GM12878 (cell line): Measurements from ENCODE around the gene ODC1. TPM values are rescaled to one million over a fixed set of nuclear protein-coding genes. Genes with fewer than 3 reads are reported as not detected.

ENCODE experiments used
- CEBPZ ChIP-seq: fragments of 150-350 bp; IDR thresholded peaks from 2 replicates; pipeline ENCODE4 v1.6.1; 2016; ENCODE audit warnings: low read depth, low read length
- CTCF ChIP-seq, 3 experiments: IDR thresholded peaks in 2 of 3; conservative IDR thresholded peaks in 1 of 3; 2 replicates each; pipeline ENCODE4 v1.5.1; 2011; ENCODE audit warnings: low read depth in 3 of 3, low read length in 3 of 3, mild to moderate bottlenecking in 3 of 3, control low read depth in 2 of 3, moderate library complexity in 2 of 3, inconsistent platforms in 1 of 3, mixed read lengths in 1 of 3; ENCODE audit not compliant: control insufficient read depth in 2 of 3, insufficient read depth in 1 of 3; ENCODE audit errors: extremely low read depth in 1 of 3
- ETV6 ChIP-seq, 2 experiments: fragments of 450-650 bp in 1 of 2; IDR thresholded peaks in 1 of 2; conservative IDR thresholded peaks in 1 of 2; 2 replicates each; pipeline ENCODE4 v1.6.1; 2014; ENCODE audit warnings: antibody characterized with exemption in 1 of 2, borderline replicate concordance in 1 of 2, low read depth in 1 of 2, mild to moderate bottlenecking in 1 of 2, moderate library complexity in 1 of 2
- FOS ChIP-seq: IDR thresholded peaks from 3 replicates; pipeline ENCODE4 v1.6.1; 2011; ENCODE audit warnings: borderline replicate concordance; ENCODE audit not compliant: insufficient read length; ENCODE audit errors: extremely low read depth
- GATAD2B ChIP-seq: fragments of 450-650 bp; conservative IDR thresholded peaks from 2 replicates; pipeline ENCODE4 v1.6.1; 2017; ENCODE audit warnings: low read depth, mild to moderate bottlenecking, moderate library complexity
- HCFC1 ChIP-seq: fragments of 150-350 bp; IDR thresholded peaks from 2 replicates; pipeline ENCODE4 v1.6.1; 2014; ENCODE audit warnings: low read length
- HDAC2 ChIP-seq: fragments of 200-600 bp; sonication (generic); IDR thresholded peaks from 2 replicates; pipeline ENCODE4 v1.6.1; 2017
- HDGF ChIP-seq: fragments of 450-650 bp; IDR thresholded peaks from 2 replicates; pipeline ENCODE4 v1.6.1; 2016; ENCODE audit warnings: antibody characterized with exemption
- HSF1 ChIP-seq: fragments of 150-350 bp; IDR thresholded peaks from 2 replicates; pipeline ENCODE4 v1.6.1; 2014; ENCODE audit warnings: mild to moderate bottlenecking, low read depth, low read length
- IRF4 ChIP-seq: IDR thresholded peaks from 2 replicates; pipeline ENCODE4 v1.6.1; 2011; ENCODE audit warnings: low read depth, low read length
- MLLT1 ChIP-seq: fragments of 450-650 bp; IDR thresholded peaks from 2 replicates; pipeline ENCODE4 v1.6.1; 2016; ENCODE audit warnings: mild to moderate bottlenecking
- MTA3 ChIP-seq: IDR thresholded peaks from 2 replicates; pipeline ENCODE4 v1.6.1; 2012; ENCODE audit warnings: low read length, inconsistent platforms, borderline replicate concordance
- PKNOX1 ChIP-seq: fragments of 450-650 bp; IDR thresholded peaks from 2 replicates; pipeline ENCODE4 v1.6.1; 2016; ENCODE audit warnings: mild to moderate bottlenecking
- RB1 ChIP-seq: fragments of 450-650 bp; formaldehyde crosslinking; IDR thresholded peaks from 2 replicates; pipeline ENCODE4 v1.6.1; 2017; ENCODE audit warnings: mild to moderate bottlenecking, borderline replicate concordance
- RFX5 ChIP-seq: IDR thresholded peaks from 2 replicates; pipeline ENCODE4 v1.6.1; 2011; ENCODE audit warnings: low read depth, low read length, improper control_type of control experiment
- SMC3 ChIP-seq: IDR thresholded peaks from 2 replicates; pipeline ENCODE4 v1.6.1; 2011; ENCODE audit warnings: low read length, improper control_type of control experiment, borderline replicate concordance
- SP1 ChIP-seq: IDR thresholded peaks from one replicate; pipeline ENCODE4 v1.6.1; 2011; ENCODE audit warnings: low read depth, low read length
- TARDBP ChIP-seq: IDR thresholded peaks from 2 replicates; pipeline ENCODE4 v1.6.1; 2016; ENCODE audit warnings: borderline replicate concordance
- YY1 ChIP-seq: IDR thresholded peaks from 2 replicates; pipeline ENCODE4 v1.6.1; 2011; ENCODE audit warnings: low read depth, mild to moderate bottlenecking, low read length
- ZNF24 ChIP-seq: fragments of 450-650 bp; IDR thresholded peaks from 2 replicates; pipeline ENCODE4 v1.6.1; 2017; ENCODE audit warnings: antibody characterized with exemption, mild to moderate bottlenecking
- polyA plus RNA-seq, 11 experiments: library from polyadenylated mRNA; depleted of rRNA in 4 of 11; unstranded in 6 of 11; stranded (reverse) in 5 of 11; fragments of >200 nt; fragmentation: Nextera tagmentation in 4 of 11; fragmentation: Illumina TruSeq in 1 of 11; extraction: Ambion mirVana in 4 of 11; extraction: Trizol in 1 of 11; gene quantifications; 1 replicate in 1 of 11; 2 replicates in 10 of 11; pipeline versions ENCODE4 v1.2.1 to v1.2.3, GENCODE V29; 2011 to 2016; ENCODE audit warnings: inconsistent platforms in 2 of 11, missing spikeins in 2 of 11, low read depth in 1 of 11
- total RNA-seq, 4 experiments: library from RNA; depleted of rRNA in 3 of 4; stranded (reverse); fragments of >200 nt in 3 of 4; fragmentation: Illumina TruSeq in 1 of 4; extraction: Trizol in 1 of 4; gene quantifications; 2 replicates each; pipeline versions ENCODE4 v1.2.1 to v1.2.3, GENCODE V29; 2013 to 2021

Gene ODC1
- total and polyA plus RNA-seq, 10 of the 15 experiments (the other 5 are each of a cell fraction or from before 2014, with no cell fraction given), result 68.5 to 441 (median 340) TPM

GRCh38 chr2:10407841-10408648 is 40.1 kb downstream of the ODC1 start (continued):
- TF ChIP-seq CTCF (IDR thresholded peaks at IDR 0.05 in 2 of 3, conservative IDR thresholded peaks at IDR 0.05 in 1 of 3; ENCODE audit: control insufficient read depth in 2 of 3, extremely low read depth in 1 of 3, insufficient read depth in 1 of 3, low read depth in 3 of 3, low read length in 3 of 3) (no peak), IRF4 (no peak), SMC3 (no peak), MLLT1 (no peak; the same call in 1 of the 2 replicates), FOS (no peak), ETV6 (conservative IDR thresholded peaks at IDR 0.05 in 1 of 2, IDR thresholded peaks at IDR 0.05 in 1 of 2; ENCODE audit: borderline replicate concordance in 1 of 2, low read depth in 1 of 2) (no peak), GATAD2B (peak; percentile 71; the same call in 1 of the 2 replicates), SP1 (peak; percentile 42), HDGF (no peak), PKNOX1 (peak; percentile 94), ZNF24 (no peak), RB1 (no peak), HDAC2 (no peak), HSF1 (no peak), YY1 (no peak), TARDBP (no peak), CEBPZ (no peak), MTA3 (no peak; the same call in 1 of the 2 replicates), RFX5 (no peak), HCFC1 (no peak)
